LNCAP (cell line): ENCODE results near the gene ADK.

Source experiments
- TF ChIP-seq, protein P1 (sequence below): fragments of 450-650 bp; IDR thresholded peaks from 2 replicates; pipeline ENCODE4 v1.5.1; 2017; ENCODE audit warnings: mild to moderate bottlenecking

The ADK gene

DNA sequence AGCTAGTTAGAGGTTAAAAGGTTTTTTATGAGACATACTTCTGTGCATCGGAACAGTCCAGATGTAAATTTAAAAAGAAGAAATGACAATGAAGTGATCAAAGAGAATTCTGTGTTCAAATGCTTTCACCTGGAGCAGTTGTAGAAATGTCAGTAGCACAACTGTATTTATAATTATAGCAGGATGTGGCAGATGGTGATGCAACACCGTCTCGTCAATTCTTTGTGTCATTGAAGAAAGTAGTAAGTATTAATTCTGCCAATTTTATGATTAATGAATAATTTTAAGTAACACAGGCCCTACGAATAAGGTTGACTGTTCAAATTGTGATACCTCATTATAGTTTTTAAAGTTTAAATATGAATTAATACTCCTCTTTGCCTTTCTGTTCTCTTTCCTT lies 171.1 kb downstream of the ADK start:
- TF ChIP-seq, protein P1, sequence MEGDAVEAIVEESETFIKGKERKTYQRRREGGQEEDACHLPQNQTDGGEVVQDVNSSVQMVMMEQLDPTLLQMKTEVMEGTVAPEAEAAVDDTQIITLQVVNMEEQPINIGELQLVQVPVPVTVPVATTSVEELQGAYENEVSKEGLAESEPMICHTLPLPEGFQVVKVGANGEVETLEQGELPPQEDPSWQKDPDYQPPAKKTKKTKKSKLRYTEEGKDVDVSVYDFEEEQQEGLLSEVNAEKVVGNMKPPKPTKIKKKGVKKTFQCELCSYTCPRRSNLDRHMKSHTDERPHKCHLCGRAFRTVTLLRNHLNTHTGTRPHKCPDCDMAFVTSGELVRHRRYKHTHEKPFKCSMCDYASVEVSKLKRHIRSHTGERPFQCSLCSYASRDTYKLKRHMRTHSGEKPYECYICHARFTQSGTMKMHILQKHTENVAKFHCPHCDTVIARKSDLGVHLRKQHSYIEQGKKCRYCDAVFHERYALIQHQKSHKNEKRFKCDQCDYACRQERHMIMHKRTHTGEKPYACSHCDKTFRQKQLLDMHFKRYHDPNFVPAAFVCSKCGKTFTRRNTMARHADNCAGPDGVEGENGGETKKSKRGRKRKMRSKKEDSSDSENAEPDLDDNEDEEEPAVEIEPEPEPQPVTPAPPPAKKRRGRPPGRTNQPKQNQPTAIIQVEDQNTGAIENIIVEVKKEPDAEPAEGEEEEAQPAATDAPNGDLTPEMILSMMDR: no peak

DNA sequence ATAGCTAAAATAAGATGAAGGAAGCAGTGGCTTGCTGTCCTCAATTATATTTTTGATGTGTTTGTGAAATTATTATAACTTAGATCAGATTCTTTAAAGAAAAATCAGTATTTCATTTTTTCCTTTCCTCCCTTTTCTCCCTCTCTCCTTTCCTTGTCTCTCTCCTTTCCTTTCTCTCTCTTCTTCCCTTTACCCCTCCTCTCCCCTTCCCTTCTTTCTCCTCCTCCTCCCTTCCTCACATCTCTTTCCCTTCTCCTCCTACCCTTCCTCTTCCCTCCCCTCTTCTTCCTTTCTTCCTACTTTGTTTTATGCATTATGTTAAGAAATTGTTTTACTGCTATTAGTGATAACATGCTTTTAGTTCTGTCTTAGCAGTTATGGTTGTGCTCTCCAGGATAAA lies 171.5 kb downstream of the ADK start:
- TF ChIP-seq, protein P1: no peak

DNA sequence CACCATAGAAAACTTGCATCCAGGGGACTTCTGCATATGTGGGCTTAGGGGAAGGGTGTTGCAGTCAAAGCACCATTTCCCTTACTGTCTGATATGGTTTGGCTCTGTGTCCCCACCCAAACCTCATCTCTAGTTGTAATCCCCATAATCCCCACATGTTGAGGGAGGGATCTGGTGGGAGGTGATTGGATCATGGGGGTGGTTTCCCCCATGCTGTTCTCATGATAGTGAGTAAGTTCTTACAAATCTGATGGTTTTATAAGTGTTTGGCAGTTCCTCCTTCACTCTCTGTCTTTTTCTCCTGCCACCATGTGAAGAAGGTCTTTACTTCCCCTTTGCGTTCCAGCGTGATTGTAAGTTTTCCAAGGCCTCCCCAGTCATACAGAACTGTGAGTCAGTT lies 177.4 kb downstream of the ADK start:
- TF ChIP-seq, protein P1: no peak

DNA sequence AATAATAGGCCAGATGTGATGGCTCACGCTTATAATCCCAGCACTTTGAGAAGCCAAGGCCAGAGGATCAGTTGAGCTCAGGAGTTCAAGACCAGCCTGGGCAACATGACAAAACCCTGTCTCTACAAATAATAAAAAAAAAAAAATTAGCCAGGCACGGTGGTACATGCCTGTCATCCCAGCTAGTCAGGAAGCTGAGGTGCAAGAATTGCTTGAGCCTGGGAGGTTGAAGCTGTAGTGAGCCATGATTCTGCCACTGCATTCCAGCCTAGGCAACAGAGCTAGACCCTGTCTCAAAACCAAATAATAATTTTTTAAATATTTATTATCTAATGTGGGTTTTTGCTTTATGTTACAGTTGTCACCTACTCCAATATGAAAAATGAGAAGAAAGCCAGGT lies 178.9 kb downstream of the ADK start:
- TF ChIP-seq, protein P1: no peak

DNA sequence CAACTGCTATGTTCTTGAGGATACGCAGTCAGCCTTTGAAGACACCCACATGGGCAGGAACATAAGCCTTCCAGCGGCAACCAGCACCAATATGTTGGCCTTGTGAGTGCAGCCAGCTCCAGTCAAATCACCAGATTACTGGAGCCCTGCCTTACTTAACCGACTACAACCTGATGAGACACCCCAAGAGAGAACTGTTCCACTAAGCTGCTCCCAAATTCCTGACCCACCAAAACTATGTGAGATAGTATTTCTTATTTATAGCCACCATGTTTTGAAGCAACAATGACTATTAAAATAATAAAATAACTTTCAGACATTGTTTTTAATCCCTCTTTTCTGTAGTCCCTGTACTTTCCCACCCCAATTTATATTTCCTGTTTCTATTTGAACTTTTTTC lies 179.6 kb downstream of the ADK start:
- TF ChIP-seq, protein P1: no peak

DNA sequence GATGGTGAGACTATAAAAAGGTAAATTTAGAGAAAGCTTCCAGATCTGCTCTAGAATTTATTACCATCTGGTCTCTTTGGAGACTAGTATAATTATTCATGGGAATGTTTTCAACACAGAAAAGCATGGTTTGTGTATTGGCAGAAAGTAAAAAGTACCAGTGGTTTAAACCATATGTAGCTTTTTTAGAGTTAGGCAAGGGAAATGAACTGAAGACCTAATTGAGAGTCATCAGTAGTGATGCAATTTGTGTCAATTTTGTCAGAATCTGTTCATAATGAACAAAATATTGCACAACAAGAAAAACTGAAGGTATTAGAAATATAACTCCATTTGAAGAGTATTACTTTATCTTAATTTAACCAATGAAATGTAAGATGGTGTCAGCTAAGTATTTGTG lies 181.4 kb downstream of the ADK start:
- TF ChIP-seq, protein P1: no peak

DNA sequence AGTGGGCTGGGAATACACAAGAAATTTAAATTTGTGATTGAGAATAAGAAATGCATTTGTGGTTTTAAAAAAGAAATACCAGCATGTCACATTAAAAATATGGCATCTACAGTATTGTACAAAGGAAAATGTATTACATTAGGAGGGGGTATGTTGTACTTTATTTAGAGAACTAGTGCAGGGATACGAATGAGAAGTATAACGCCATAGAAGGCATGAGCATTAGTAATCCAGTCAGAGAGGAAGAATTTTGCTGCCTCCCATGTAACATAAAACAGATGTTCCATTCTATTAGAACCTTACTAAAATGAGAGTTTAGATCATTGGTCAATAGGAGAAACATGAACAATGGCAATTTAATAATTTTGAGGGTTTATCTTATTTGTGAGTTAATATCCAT lies 182.2 kb downstream of the ADK start:
- TF ChIP-seq, protein P1: no peak

DNA sequence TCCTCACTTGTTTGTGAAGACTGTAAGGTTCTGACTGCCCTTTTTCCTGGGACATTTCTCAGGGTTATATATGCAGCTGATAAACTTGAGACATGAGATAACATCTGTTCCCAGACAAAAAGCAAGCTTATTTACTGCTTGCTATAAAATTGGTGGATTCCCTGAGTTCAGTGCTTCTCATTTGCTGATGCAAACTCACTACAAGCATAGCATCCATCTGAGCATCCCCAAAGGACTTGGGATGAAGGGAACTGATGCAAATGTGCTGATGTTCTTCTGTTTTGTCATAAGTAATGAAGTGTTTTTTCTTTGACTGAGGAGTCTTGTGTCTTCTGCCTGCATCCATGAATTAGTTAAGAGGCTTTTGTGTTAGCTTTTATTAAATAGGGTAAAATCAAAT lies 183.2 kb downstream of the ADK start:
- TF ChIP-seq, protein P1: no peak
